NCI-H2107 treated with DMSO at 0.1 percent for 48 hours (cell line): ENCODE results near the gene RBM19.

Source experiments
- DNase-seq: peaks from one replicate; lab custom pipeline; 2025; ENCODE audit not compliant: unreplicated experiment; lab: John Stamatoyannopoulos, UW

The RBM19 gene

GRCh38 chr12:113957627-113958026, 8.5 kb downstream of the RBM19 start:
- no peak for DNase-seq

GRCh38 chr12:113955109-113955970, 10.8 kb downstream of the RBM19 start:
- no peak for DNase-seq

- no peak for DNase-seq
These were observed 11.6 kb downstream of the RBM19 start for GRCh38 chr12:113954547-113954946.

GRCh38 chr12:113950873-113951272, 15.3 kb downstream of the RBM19 start:
- no peak for DNase-seq

GRCh38 chr12:113949321-113950305, 16.5 kb downstream of the RBM19 start:
- no peak for DNase-seq

GRCh38 chr12:113948151-113948914, 17.8 kb downstream of the RBM19 start:
- DNase-seq, result no peak

- DNase-seq, result no peak
These were observed 19.9 kb downstream of the RBM19 start for GRCh38 chr12:113946175-113946574.

- no peak for DNase-seq
These were observed 20.7 kb downstream of the RBM19 start for GRCh38 chr12:113945174-113946173.

GRCh38 chr12:113942209-113942608, 23.9 kb downstream of the RBM19 start:
- DNase-seq, result no peak

GRCh38 chr12:113941208-113941486, 25.0 kb downstream of the RBM19 start:
- no peak for DNase-seq

- DNase-seq, result no peak
These were observed 25.5 kb downstream of the RBM19 start for GRCh38 chr12:113940357-113941207.

GRCh38 chr12:113939867-113940266, 26.3 kb downstream of the RBM19 start:
- no peak for DNase-seq

- no peak for DNase-seq
These were observed 27.7 kb downstream of the RBM19 start for GRCh38 chr12:113938471-113938870.

- no peak for DNase-seq
These were observed 29.7 kb downstream of the RBM19 start for GRCh38 chr12:113936460-113936859.

GRCh38 chr12:113935459-113935858, 30.7 kb downstream of the RBM19 start:
- DNase-seq, result no peak

- DNase-seq, result no peak
These were observed 31.2 kb downstream of the RBM19 start for GRCh38 chr12:113934946-113935345.

- no peak for DNase-seq
These were observed 31.9 kb downstream of the RBM19 start for GRCh38 chr12:113934060-113934814.

GRCh38 chr12:113933201-113933786, 32.8 kb downstream of the RBM19 start:
- DNase-seq, result no peak
